GM12801 (cell line): ENCODE results near the gene LILRB3.
"Not testable (repeated sequence)": the region's sequence is repeated elsewhere in the genome, so short reads cannot be mapped to it uniquely, and the experiment has no call there.

Experiments used
- TF ChIP-seq, protein P1 (sequence below): IDR thresholded peaks from one replicate; pipeline ENCODE4 v1.5.1; 2011; ENCODE audit warnings: control low read depth; ENCODE audit not compliant: insufficient read length; ENCODE audit errors: extremely low read depth

LILRB3 gene

GRCh38 chr19:54248016-54248601 lies 25.3 kb upstream of the LILRB3 start:
- TF ChIP-seq, protein P1, sequence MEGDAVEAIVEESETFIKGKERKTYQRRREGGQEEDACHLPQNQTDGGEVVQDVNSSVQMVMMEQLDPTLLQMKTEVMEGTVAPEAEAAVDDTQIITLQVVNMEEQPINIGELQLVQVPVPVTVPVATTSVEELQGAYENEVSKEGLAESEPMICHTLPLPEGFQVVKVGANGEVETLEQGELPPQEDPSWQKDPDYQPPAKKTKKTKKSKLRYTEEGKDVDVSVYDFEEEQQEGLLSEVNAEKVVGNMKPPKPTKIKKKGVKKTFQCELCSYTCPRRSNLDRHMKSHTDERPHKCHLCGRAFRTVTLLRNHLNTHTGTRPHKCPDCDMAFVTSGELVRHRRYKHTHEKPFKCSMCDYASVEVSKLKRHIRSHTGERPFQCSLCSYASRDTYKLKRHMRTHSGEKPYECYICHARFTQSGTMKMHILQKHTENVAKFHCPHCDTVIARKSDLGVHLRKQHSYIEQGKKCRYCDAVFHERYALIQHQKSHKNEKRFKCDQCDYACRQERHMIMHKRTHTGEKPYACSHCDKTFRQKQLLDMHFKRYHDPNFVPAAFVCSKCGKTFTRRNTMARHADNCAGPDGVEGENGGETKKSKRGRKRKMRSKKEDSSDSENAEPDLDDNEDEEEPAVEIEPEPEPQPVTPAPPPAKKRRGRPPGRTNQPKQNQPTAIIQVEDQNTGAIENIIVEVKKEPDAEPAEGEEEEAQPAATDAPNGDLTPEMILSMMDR, result no peak

- TF ChIP-seq, protein P1, result no peak
Measured at GRCh38 chr19:54247106-54247930, 24.5 kb upstream of the LILRB3 start.

DNA sequence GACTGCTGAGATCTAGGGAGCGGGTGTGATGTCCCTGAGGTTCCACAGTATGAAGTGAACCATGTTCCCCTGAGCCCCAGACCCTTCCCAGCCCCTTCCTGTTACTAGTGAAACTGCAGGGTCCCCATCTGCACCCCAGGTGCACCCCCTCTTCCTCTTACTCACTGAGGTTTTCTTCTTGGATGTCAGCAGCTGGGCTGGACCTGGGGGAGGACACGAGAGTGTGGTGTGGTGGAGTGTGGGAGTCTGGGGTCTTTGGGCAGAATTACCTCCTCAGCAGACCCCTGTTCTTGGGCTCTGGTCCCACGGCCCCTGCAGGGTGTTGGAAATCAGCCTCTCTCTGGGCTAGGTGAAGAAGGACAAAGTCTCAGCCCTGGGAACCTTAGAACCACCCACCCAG lies 23.1 kb upstream of the LILRB3 start:
- TF ChIP-seq, protein P1, result no peak

DNA sequence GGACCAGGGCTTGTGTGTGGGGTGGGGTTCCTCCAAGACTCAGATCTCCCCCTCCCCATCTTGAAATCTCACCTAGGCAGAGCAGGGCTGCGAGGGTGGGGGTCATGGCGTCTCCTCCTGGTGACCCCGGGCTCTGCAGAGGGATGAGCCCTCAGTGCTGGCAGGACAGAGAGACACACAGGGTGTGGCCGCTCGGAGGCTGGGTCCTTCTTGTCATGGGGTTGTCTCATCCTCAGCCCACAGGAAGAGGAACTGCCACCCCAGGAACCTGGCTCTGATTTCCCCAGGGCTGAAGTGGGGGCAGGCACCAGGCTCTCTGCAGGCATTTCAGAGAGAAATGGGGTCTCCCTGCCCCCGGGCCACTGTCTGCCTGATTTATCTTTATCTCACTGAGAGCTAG lies 19.8 kb upstream of the LILRB3 start, which contains the start of gene LILRA6:
Gene LILRA6, minus strand, starts transcription at position 145 of the 400 bp plus-strand sequence.
- TF ChIP-seq, protein P1, result not testable (repeated sequence)

DNA sequence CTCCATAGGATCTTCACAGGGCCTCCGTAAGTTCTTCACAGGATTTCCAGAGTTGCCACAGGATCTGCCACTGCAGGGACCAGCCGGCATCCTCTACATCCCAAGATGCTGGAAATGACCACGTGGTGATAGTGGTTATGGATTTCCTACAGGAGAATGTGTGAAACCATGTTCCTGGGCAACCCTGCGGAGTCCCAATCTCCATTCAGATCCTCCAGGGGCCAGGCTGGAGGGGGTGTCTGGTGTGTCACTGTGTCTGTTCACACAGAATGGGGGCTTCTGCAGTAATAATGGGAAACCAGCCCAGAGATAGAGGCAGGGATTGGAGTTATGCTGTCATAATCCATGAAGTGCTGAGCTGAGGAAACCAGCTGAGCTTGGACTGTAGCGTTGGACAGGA lies 11.1 kb upstream of the LILRB3 start:
- TF ChIP-seq, protein P1, result no peak

GRCh38 chr19:54231077-54231931 lies 8.5 kb upstream of the LILRB3 start:
- TF ChIP-seq, protein P1, result peak; percentile 75

- TF ChIP-seq, protein P1, result no peak
Measured at GRCh38 chr19:54230031-54230430, 7.2 kb upstream of the LILRB3 start.
